NCI-H510A treated with DMSO at 0.1 percent for 48 hours (cell line): Measurements from ENCODE around the gene VSIG10L.

Experiments used
- DNase-seq: peaks from one replicate; lab custom pipeline; 2025; lab: John Stamatoyannopoulos, UW

VSIG10L gene

DNA sequence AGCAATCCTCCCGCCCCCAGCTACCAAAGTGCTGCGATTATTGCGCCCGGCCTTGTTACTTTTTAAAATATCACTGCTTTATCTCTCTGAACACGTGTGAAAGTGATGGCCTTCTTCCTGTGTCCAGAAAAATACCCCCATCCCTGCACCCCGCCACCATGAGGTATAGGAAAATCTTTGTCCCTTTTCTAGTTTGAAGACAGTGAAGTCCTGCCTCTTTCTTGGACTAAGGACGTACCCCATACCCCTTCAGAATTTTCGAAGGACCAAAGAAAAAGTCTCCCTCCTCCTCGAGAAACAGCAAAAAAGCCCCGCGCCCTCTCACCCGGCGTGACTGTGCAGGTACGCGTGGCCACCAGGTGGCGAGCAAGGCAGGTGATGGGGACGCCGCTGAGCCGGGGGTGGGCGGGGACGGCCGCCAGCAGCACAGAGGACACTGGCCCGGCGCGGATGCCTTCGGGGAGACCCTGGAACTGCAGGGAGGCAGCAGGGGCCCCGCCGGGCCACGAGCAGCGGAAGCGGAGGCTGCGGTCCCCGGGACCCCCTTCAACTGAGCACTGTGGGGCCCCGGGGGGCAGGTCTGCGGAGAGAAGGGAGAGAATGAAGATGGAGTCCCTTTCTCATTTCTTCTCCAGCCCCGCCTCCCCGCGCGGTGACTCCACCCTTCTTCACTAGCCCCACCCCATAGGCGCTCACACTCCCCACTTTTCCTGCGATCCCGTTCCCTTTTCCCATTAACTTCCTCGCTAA lies 3.2 kb downstream of the VSIG10L start:
- no peak for DNase-seq

DNA sequence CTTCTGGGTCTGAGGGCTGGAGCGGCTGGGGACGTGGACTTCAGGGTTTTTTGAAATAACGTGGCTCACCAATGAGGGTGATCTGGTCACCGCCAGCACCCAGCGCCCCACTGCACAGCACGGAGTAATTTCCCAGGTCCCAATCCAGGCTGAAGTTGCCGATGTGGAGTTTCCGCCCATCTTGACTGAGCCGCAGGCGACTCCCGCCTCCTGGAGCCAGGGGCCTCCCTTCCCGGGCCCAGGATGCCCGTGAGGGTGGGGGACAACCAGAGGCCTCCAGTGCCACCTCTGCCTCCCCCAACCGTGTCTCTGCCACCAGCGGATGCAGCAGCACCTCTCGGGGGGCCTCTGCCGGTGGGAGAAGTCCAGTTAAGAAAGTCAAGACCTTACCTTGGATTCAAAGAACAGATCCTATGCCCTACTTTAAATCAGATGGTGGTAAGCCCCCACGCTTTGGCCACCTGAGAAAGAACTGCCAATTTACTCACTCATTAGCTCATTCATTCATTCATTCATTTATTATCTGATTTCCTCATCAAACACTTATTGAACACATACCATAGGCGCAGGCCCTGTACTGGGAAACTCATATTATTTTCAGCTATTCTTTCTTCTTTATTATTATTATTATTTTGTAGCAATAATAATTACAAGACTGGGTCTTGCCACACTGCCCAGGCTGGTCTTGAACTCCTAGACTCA lies 3.9 kb downstream of the VSIG10L start:
- no peak for DNase-seq

DNA sequence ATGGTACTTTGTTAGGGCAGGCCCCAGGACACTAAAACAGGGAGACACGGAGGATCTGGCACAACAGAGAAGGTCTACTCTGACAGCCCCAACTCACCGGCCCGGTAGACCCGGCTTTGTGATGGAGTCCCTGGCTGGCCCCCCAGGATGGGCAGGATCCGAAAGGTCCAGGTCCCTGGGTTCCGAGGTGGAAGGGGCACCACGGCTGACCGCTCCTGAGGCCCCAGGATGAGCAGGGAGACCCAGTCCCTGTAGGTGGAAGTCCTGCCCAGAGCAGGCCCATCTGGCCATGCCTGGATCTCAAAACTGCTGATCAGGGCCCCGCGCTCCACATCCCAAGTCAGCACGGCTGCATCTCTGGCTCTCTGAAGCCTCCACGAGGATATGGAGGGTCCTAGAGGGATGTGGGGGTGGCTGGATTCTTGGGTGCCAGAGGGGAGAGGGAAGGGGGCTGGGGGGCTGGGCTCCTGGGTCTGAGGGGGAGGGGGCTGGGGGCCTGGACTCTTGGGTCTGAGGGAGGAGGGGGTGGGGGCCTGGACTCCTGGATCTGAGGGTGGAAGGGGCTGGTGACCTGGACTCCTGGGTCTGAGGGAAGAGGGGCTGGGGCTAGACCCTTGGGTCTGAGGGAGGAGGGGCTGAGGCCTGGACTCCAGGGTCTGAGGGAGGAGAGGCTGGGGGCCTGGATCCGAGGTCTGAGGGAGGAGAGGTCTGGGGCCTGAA lies 4.6 kb downstream of the VSIG10L start:
- no peak for DNase-seq

DNA sequence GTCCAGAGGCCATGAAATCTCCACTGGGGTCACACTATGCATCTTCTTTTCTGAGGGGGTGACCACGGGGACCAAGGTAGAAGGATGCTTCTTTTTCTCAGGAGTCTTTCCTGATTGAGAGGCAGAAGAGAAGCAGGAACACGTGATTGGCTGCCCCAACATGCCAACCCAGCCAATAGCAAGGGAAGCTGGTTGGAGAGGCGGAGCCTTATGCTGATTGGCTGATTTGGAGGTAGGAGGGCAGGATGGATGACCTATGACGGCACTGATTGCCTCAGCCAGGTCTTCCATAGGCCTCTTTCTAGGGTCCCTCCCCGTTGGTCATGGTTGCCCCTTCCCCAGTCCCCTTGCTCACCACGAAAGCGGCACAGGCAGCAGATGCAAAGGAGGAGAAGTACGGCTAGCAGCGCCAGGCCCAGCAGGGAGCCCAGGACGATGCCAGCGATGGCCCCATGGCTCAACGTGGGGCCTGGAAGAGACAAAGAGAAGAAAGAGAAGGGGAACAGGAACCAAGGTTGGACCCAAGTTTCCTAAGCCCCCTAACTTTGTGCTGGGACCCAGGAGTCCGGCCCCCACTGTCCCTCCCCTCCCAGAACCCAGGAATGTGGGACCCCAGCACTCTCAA lies 8.0 kb downstream of the VSIG10L start:
- DNase-seq, result no peak

DNA sequence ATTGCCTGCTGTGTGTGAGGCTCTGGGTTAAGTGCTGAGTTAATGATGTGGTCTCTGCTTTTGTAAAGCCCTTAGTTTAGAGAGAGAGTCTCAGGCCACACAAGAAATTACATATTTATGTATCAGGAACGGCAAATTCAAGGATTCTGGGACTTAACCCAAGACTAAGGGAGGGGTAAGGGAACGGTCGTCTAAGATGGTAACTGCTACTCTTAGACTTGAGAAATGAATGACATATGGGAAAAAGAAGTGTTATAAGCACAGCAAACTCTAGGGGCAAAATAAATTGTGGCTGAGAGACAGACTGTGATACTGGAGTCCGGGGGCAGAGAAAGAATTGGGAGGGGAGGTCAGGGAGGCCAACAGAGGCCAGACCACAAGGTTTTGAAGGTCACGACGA lies 10.2 kb downstream of the VSIG10L start:
- no peak for DNase-seq

DNA sequence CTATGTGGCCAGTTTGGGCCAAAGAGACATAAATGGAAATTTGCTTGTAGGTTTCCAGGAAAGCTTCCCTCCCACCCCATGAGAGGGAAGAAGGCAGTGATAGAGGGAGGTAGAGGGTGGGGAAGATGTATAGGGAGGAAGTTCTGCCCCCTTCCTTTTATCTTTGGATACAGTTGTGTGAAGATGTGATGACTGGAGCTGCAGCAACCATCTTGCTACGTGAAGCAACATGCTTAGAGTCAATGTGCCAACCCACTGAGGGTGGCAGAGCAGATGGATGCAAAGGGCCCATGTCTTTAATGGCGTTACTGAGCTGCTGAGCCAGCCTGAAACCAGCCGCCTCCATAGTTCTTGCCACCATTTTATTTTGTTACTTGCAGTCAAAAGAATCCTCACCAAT lies 10.7 kb downstream of the VSIG10L start:
- no peak for DNase-seq

DNA sequence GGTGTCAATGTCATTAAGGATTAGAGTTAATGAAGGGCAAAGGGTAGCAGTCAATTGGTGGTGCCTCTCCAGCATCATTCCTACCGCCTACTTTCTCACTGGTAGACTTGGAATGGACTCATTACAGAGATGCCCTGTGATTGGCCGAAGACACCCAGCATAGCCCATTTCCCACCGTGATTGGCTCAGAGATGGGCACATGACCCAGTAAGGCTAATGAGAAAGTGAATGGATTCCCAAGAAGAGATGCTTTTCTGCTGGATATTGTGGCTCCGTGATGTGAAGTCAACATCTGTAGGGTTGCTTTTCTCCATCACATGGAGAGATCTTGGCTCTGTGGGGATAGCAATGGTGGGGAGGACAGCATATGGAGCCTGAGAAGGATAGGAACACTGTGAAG lies 11.6 kb downstream of the VSIG10L start:
- DNase-seq, result no peak

DNA sequence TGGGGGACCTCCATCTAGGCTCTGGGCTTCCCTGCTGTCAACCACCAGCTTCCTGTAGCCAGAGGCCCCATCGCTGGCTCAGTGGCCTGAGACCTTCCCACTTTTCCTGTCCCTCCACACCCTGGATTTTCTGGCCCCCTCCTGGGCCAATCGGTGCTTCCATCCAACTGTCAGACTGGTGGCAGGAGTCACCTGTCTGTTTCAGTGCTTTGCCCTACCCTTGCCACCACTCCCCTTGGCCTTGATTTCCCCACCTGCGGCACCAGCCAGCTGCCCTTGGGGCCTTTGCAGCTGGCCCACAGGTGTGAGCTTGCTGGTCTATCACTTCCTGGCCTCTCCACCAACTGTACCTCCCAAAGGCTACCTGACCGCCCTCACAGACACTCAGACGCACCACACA lies 12.5 kb downstream of the VSIG10L start:
- no peak for DNase-seq

DNA sequence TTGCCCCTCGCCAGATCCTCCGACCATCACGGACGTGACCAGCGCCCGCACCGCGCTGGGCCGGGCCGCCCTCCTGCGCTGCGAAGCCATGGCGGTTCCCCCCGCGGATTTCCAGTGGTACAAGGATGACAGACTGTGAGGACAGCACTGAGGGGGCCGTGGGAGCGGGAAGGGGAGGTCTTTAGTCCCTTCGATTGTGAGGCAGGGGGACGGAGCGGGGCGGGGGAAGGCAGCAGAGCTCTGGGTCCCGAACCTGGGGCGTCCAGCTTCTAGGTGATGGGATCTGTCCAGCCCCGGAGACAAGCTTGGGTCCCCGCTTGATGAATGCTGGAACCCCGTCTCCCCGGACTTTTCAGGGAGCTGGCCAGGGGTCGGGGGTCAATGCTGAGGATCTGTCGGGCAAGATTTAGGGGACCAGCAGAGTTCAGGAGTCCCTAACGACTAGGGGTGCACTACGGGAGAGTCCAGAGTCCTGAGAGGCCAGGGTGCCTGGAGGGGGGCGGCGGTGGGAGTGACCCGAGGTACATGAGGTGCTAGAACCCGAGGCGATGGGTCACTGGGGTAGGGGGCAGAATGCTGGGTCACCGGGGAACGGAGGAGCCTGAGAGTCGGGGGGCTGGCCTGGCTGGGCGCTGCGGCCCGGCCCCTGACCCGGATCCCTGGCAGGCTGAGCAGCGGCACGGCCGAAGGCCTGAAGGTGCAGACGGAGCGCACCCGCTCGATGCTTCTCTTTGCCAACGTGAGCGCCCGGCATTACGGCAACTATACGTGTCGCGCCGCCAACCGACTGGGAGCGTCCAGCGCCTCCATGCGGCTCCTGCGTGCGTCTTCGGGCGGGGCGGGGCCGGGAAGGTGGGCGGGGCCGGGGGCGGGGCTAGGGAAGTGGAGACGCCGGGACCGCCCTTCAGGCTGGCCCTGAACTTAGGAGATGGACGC lies 14.6 kb downstream of the VSIG10L start:
- DNase-seq, result no peak

DNA sequence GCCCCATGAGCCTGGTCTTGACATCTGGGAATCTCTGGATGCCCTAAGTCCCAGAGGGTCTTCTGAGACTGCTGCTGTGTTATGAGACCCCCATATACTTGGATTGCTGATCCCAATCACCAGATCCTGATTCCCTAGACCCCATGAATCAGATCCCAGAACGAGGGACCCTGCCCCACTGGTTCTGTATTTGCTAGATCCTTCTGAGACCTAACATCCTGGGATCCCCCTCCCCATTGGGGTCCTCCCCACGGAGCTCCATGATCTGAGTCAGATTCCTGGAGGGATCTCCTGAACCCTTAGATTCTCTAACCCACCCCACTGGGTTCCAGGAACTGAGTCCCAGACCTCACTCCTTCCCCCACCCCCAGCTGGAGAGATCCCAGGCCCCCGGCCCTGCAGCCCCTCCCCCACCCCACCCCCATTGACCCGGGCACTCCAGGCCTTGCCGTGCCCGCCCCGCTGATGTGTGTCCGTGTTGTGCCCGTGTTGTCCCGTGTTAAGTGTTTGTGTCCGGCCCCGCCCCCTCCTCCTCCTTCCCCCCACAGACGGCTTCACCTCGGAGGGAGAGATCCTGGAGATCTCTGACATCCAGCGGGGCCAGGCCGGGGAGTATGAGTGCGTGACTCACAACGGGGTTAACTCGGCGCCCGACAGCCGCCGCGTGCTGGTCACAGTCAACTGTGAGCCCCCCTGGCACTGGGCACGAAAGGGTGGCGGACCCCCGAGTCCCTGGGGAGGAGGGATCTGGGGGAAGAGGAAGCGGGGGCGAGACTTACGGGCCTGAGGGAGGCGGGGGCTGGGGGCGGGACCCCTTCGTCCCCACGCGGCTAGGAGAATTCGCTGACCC lies 15.5 kb downstream of the VSIG10L start:
- no peak for DNase-seq

DNA sequence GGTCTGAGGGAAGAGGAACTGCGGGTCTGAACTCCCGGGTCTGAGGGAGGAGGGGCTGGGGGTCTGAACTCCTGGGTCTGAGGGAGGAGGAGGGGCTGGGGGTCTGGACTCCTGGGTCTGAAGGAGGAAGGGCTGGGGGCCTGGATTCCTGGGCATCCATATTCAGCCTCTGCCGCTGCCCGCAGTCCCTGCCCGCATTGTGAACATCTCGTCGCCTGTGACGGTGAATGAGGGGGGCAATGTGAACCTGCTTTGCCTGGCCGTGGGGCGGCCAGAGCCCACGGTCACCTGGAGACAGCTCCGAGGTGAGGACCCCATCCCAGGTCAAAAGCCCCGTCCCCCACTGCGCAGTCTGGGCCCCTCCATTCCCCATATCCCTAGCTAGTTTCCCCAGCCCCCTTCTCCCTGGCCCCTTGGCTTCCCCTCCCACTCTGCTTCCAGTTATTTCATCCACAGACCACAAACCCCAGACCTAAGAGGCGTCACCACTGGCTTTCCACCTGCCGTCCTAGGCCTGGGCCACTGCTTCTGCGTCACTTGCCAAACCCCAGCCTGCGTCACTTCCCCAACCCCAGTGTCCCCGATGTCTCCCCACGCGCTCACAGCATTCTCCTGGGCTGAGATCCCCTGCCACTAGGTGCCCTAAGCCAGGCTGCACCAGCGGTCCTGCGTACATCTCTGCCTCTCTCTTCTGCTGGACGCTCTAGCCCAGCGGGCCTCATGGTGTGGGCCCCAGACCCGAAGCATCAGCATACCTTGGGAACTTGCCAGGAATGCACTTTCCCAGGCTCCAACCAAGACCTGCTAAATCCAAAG lies 16.6 kb downstream of the VSIG10L start:
- DNase-seq, result no peak

DNA sequence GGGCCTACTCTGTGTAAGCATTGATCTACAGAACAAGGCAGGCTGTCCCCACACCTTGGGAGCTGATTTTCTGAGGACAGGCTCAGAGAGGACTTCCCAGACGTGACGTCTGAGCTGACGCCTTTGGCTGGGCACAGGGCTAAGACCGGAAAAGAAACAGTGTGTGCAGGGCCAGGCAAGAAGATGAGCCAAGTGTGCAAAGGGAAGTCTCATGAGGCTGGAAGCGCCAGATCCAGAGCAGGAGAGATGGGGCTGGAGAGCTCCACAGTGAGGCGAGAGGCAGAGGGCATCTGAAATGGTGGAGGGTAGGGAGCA lies 17.8 kb downstream of the VSIG10L start:
- no peak for DNase-seq

DNA sequence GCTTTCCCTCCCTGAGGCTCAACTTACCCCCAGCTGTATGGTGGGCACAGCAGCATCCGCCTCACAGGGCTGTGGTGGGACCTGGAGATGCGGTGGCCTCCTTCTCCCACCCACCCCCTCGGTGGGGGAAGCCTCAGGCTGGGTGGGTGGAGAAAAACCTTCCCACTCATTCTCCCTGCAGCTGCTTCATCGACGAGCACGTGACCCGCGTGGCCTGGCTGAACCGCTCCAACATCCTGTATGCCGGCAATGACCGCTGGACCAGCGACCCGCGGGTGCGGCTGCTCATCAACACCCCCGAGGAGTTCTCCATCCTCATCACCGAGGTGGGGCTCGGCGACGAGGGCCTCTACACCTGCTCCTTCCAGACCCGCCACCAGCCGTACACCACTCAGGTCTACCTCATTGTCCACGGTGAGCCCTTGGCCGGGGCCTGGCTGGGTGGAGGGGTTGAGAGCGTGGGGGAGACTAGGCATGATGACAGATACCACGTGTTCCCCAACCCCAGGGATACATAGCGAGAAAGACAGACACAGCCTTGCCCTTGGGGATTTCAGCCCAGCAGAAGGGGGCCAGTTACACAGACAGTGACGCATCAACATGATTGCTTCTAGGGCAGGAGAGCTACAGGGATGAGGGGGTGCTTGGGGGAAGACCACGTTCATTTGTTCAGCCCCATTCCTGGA lies 18.3 kb downstream of the VSIG10L start:
- no peak for DNase-seq

DNA sequence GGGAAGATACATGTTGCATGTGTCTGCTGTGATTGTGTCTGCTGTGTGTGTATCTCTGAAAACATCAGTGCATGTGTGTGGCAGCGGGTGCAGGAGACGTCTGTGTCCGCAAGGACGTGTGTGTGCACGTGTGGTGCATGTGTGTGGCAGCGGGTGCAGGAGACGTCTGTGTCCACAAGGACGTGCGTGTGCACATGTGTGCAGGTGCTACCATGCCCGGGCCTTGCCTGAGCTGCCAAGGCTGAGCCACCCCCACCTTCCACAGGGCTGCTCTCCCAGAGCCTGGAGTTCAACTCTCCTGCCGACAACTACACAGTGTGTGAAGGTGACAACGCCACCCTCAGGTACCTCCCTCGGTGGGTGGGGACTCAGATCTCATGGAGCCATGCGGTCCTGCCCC lies 20.1 kb downstream of the VSIG10L start:
- DNase-seq, result no peak

DNA sequence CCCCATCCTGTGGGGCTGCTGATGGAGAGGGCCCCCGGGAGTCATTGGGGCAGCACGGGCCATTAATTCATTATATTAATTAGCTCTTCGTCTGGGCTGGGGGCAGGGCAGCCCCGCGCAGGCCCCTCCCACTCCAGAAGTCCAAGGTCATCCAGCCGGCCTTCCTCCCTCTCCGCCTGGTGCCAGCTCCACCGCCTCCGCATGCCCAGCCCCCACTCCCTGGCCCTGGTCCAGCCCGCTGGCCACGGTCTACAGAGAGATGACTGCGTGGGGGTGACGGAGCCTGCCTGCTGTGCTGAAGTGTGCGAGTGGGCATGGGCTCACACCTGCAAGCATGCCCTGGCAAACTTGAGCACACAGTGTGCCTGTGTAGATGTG lies 21.7 kb downstream of the VSIG10L start:
- DNase-seq, result no peak

DNA sequence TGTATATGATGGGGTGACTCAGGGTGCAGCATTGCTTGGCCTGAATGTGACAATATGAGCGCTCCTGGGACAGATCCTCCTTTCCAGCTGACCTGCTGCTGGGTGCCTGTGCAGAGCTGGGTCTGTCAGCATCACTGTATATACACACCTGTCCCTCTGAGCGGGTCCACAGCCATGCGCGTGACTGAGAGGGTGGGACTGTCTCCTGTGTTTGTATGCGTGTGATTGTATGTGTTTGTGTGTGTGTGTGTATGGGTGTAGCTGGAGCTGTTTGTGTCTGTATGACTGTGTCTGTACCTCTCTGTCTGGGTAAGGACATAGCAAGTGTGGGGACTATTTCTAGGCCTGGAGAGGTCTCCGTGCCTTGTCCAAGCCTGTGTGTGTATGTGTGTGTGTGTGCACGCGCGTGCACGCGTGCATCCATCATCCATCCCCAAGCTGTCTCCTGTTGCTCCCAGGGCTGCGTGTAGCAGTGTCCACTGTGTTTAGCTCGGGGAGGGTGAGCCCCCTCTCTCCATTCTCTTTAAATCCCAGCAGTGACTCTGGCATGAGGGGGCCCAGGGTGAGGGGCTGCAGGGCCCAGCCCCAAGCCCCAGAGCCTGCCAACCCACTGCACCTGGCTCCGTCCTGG lies 22.2 kb downstream of the VSIG10L start:
- DNase-seq, result no peak

DNA sequence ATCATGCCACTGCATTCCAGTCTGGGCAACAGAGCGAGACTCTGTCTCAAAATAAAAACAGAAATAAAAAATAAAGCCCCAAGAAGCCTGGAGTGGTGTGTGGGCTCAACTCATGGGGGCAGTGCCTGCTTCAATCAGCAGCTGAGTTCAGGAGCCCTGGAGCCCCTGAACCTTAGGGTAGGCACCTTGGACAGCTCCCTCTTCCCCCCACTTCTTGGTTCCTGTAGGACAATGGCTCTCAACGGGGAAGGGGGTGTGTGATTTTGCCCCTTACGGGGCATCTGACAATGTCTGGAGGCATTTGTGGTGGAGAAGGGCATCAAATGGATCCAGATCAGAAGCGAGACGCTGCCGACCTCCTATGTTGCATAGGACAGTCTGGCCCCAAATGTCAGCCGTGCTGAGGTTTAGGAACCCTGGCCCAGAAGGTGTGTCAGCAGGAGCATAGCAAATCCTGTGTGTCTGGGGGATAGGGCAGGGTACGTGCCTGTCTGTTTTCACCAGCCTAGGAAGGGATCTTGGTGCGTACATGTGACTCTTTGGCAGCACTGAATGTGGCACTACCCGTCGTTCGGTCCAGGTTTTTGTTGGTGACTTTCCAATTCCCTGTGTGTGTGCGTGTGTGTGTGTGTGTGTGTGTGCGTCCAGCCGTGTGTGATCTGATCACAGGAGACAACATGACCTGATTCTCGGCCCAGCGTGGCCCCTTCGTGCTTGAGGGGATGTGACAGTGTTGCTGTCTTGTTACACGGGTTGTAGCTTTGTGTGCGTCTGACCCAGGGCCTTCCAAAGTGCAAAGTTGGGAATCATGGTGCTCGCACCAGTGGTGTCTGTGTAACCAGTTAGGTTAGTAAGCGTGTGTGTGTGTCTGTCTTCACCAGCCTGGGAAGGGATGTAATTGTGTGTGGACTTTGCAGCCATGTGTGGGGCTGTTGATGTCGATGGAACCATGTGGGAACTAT lies 23.0 kb downstream of the VSIG10L start:
- DNase-seq, result no peak

DNA sequence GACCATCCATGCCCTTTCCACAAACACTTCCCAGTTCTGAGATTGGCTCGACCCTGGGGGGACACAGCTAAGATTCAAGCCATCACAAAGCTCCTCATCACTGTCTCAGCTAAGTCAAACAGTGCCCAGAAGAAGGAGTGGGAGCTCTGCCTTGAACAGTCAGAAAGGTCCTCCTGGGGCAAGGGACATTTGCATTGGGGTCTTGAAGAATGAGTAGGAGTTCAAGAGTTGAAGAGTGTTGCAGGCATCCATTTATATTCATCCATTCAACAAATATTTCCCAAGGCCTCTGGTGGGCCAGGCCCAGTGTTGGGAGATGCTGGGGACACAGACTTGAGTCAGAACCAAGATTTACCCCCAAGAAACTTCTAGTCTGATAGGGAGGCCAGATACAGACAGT lies 24.0 kb downstream of the VSIG10L start:
- no peak for DNase-seq
